ENCODE data around the gene PTPRT.

Gene PTPRT

GRCh38 chr20:42442716-42443115, 747.0 kb downstream of the PTPRT start:
- no peak for DNase-seq (ENCODE audit: low spot score)
- no peak overlapping the region for H3K27ac ChIP-seq
- no peak for TF ChIP-seq CTCF (conservative IDR thresholded peaks at IDR 0.05; ENCODE audit: low read depth)
- POLR2A ChIA-PET (ENCODE audit: low non-redundant PET), result no interaction called here
- CTCF ChIA-PET, result interaction anchor here (0.6 kb wide), 1 partner anchor 759 kb away, joined by 3 read pairs; no protein-coding TSS in a partner anchor

DNA sequence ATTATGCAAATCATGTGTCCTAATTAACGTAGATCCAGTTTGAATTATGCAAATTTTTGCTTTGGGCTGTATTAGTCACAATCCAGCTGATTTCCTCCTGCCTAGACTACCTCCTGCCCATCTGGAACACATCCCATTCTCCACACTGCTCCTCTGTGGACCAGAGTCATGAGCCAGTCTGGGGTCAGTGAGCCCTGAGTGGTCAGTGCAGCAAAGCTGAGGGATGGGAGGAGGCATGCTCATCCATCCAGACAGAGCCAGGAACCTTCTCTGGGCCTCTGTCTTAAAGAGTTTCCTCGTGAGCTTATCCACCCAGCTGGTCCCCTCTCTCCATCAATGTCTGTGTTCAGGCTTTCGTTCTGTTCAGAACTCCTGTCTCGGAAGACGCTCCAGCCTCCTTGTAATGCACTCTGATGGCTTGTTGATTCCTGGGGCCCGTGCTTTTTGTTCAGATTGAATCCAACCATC, 747.8 kb downstream of the PTPRT start:
- H3K27ac ChIP-seq, result no peak overlapping the region
- DNase-seq (ENCODE audit: low spot score), result no peak
- POLR2A ChIA-PET (ENCODE audit: low non-redundant PET), result no interaction called here
- CTCF ChIA-PET, result interaction anchor here (0.5 to 0.6 kb wide), 2 partner anchors 60 to 156 kb away, joined by 3 to 4 read pairs; no protein-coding TSS in a partner anchor
- no peak for TF ChIP-seq CTCF (conservative IDR thresholded peaks at IDR 0.05; ENCODE audit: low read depth)

DNA sequence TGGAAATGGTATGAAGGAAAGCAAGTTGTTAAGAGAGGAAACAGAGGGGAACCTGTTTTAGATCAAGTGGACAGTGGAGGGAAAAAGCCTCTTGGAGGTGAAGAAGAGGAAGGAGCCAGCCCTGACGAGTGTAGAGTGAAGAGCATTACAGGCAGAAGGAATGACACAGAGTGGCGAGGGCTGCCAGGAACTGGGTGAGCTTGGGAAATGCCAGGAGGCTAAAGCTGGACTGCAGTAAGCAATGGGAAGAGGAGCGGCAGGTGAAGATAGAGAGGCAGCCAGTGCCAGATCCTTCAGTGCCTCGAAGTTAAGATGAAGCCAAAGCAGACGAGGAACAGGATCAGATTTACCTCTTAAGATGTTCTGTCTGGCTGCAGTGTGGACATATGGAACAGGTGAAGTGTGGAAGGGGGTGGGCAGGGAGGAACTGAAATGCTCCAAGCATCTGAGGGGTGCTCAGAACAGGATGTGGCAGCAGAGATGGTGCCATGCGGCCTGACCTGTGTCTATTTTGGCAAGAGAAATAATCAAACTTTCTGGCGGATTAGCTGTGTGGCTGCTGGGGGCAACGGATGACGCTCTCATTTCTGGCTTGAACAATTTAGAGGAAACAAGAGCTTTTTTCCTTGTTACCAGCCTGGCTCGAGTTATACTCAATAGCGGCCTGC, 748.4 kb downstream of the PTPRT start:
- ChIA-PET POLR2A (ENCODE audit: low non-redundant PET) (no interaction called here), CTCF (interaction anchor here (0.6 kb wide), 1 partner anchor 61 kb away, joined by 3 read pairs; no protein-coding TSS in a partner anchor)
- DNase-seq (ENCODE audit: low spot score), result no peak
- no peak for TF ChIP-seq CTCF (conservative IDR thresholded peaks at IDR 0.05; ENCODE audit: low read depth)
- no peak overlapping the region for H3K27ac ChIP-seq

- no peak overlapping the region for H3K27ac ChIP-seq
- POLR2A ChIA-PET (ENCODE audit: low non-redundant PET), result no interaction called here
- TF ChIP-seq CTCF (conservative IDR thresholded peaks at IDR 0.05; ENCODE audit: low read depth), result no peak
- DNase-seq (ENCODE audit: low spot score), result no peak
- CTCF ChIA-PET, result interaction anchor here (0.5 to 0.7 kb wide), 2 partner anchors 97 to 697 kb away, joined by 3 read pairs; no protein-coding TSS in a partner anchor
These were observed 754.5 kb downstream of the PTPRT start for GRCh38 chr20:42435230-42435629.

- TF ChIP-seq CTCF (conservative IDR thresholded peaks at IDR 0.05; ENCODE audit: low read depth), result no peak
- no peak overlapping the region for H3K27ac ChIP-seq
- no peak for DNase-seq (ENCODE audit: low spot score)
- ChIA-PET CTCF (no interaction called here), POLR2A (ENCODE audit: low non-redundant PET) (no interaction called here)
These were observed 757.0 kb downstream of the PTPRT start for GRCh38 chr20:42432496-42433334.

DNA sequence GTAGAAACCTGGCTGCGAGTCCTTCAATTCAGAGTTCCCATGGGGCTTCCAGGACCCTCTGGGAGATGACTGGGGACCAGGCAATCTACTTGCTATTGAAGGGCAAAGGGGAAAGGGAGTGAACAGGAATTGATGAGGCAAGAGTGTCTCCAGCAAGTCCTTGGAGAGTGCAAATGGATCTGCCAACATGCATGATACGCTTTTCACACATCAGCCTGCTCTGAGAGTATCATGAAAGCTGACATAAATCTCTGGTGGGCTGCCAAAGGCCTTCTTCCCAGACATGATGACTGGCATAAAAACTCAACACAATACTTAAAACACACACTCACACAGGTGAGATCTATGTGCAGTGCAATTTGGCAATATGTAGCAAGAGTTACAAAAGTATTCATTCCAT, 759.1 kb downstream of the PTPRT start:
- POLR2A ChIA-PET (ENCODE audit: low non-redundant PET), result no interaction called here
- no peak for DNase-seq (ENCODE audit: low spot score)

More for the DNA sequence above, 759.1 kb downstream of the PTPRT start:
- TF ChIP-seq CTCF (conservative IDR thresholded peaks at IDR 0.05; ENCODE audit: low read depth), result no peak
- CTCF ChIA-PET, result no interaction called here
- H3K27ac ChIP-seq, result no peak overlapping the region

Measured in RWPE1 (cell line).